ENCODE results near the gene MINDY2.

The MINDY2 gene

DNA sequence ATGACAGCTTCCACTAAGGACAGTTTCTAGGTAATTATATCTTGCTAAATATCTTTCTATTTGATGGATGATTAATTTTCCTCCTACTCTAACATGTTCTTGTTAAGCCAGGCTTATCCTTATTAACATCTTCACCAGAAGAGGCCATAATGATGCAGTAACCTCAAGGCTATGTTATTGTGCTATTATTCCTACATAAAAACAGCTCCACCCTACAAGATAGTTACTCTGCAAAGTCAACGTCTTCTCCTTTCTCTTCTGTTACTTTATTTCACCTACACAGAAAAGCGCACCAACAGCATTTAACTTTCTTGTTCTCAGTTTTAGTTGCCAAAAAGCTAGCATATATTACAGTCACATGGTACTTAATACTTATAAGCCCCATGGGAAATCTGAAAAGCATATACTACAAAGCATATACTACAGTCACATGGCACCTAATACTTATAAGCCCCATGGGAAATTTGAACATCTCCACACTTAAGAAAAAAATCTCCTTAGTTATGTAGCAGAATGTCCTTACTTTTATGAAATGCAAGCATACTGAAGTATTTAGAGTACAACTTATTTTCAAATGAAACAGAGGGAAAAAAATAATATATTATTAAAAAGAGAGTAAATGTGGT lies 35.0 kb upstream of the MINDY2 start:
- no peaks in the 10 kb centered on the region for H3K9me3 ChIP-seq (ENCODE audit: insufficient read depth, low read length, severe bottlenecking)
- no peak overlapping the region for H3K4me2 ChIP-seq (ENCODE audit: insufficient read depth, low read length)
- H4K20me1 ChIP-seq (ENCODE audit: insufficient read depth, low read length) = peaks cover 56% of the 10 kb centered on the region
- peaks cover 97% of the 10 kb centered on the region for H3K79me2 ChIP-seq (ENCODE audit: insufficient read depth, low read length)
- TF ChIP-seq EZH2 (IDR thresholded peaks at IDR 0.05; ENCODE audit: borderline replicate concordance, low read depth, low read length, severe bottlenecking) (no peak), CTCF (IDR thresholded peaks at IDR 0.05; ENCODE audit: borderline replicate concordance, extremely low read depth, low read length, poor library complexity, severe bottlenecking) (no peak)
- no peak overlapping the region for H3K4me3 ChIP-seq (ENCODE audit: low read depth in 1 of 2, low read length in 2 of 2)
- ATAC-seq (ENCODE audit: insufficient read depth, low read depth) (no peak), DNase-seq (no peak)
- H3K27me3 ChIP-seq (ENCODE audit: insufficient read depth, low read length, poor library complexity) = no peaks in the 10 kb centered on the region
- no peaks in the 10 kb centered on the region for H3K36me3 ChIP-seq (ENCODE audit: insufficient read depth, low read length)
- H3K27ac ChIP-seq (ENCODE audit: low read length) = no peak overlapping the region
- H3K4me1 ChIP-seq (ENCODE audit: insufficient read depth, low read length) = peaks cover 3% of the 10 kb centered on the region; the same call in 1 of the 2 replicates
- no peak overlapping the region for H3K9ac ChIP-seq (ENCODE audit: low read depth, low read length)
- H2AFZ ChIP-seq (ENCODE audit: low read depth, low read length) = no peak overlapping the region

GRCh38 chr15:58737298-58737697 lies 33.8 kb upstream of the MINDY2 start:
- TF ChIP-seq CTCF (IDR thresholded peaks at IDR 0.05; ENCODE audit: borderline replicate concordance, extremely low read depth, low read length, poor library complexity, severe bottlenecking) (no peak), EZH2 (IDR thresholded peaks at IDR 0.05; ENCODE audit: borderline replicate concordance, low read depth, low read length, severe bottlenecking) (no peak)
- Histone ChIP-seq H3K4me2 (ENCODE audit: insufficient read depth, low read length) (no peak overlapping the region), H4K20me1 (ENCODE audit: insufficient read depth, low read length) (peaks cover 54% of the 10 kb centered on the region), H3K4me1 (ENCODE audit: insufficient read depth, low read length) (peaks cover 3% of the 10 kb centered on the region; the same call in 1 of the 2 replicates), H3K9me3 (ENCODE audit: insufficient read depth, low read length, severe bottlenecking) (no peaks in the 10 kb centered on the region), H3K79me2 (ENCODE audit: insufficient read depth, low read length) (peaks cover 97% of the 10 kb centered on the region), H2AFZ (ENCODE audit: low read depth, low read length) (no peak overlapping the region), H3K4me3 (ENCODE audit: low read depth in 1 of 2, low read length in 2 of 2) (no peak overlapping the region), H3K9ac (ENCODE audit: low read depth, low read length) (no peak overlapping the region), H3K36me3 (ENCODE audit: insufficient read depth, low read length) (no peaks in the 10 kb centered on the region), H3K27ac (ENCODE audit: low read length) (no peak overlapping the region), H3K27me3 (ENCODE audit: insufficient read depth, low read length, poor library complexity) (no peaks in the 10 kb centered on the region)
- DNase-seq = no peak
- ATAC-seq (ENCODE audit: insufficient read depth, low read depth) = no peak

- Histone ChIP-seq H4K20me1 (ENCODE audit: insufficient read depth, low read length) (peaks cover 57% of the 10 kb centered on the region), H2AFZ (ENCODE audit: low read depth, low read length) (no peak overlapping the region), H3K27me3 (ENCODE audit: insufficient read depth, low read length, poor library complexity) (no peaks in the 10 kb centered on the region), H3K27ac (ENCODE audit: low read length) (no peak overlapping the region), H3K9ac (ENCODE audit: low read depth, low read length) (no peak overlapping the region), H3K36me3 (ENCODE audit: insufficient read depth, low read length) (no peaks in the 10 kb centered on the region), H3K4me1 (ENCODE audit: insufficient read depth, low read length) (peaks cover 3% of the 10 kb centered on the region; the same call in 1 of the 2 replicates), H3K79me2 (ENCODE audit: insufficient read depth, low read length) (peaks cover 97% of the 10 kb centered on the region), H3K4me2 (ENCODE audit: insufficient read depth, low read length) (no peak overlapping the region), H3K4me3 (ENCODE audit: low read depth in 1 of 2, low read length in 2 of 2) (no peak overlapping the region), H3K9me3 (ENCODE audit: insufficient read depth, low read length, severe bottlenecking) (no peaks in the 10 kb centered on the region)
- DNase-seq = no peak
- TF ChIP-seq EZH2 (IDR thresholded peaks at IDR 0.05; ENCODE audit: borderline replicate concordance, low read depth, low read length, severe bottlenecking) (no peak), CTCF (IDR thresholded peaks at IDR 0.05; ENCODE audit: borderline replicate concordance, extremely low read depth, low read length, poor library complexity, severe bottlenecking) (no peak)
- ATAC-seq (ENCODE audit: insufficient read depth, low read depth) = no peak
Measured at GRCh38 chr15:58738046-58738707, 32.9 kb upstream of the MINDY2 start.
